ENCODE measurements around the gene KCNN3.

KCNN3 gene

GRCh38 chr1:154742606-154743005, 127.5 kb downstream of the KCNN3 start:
- TF ChIP-seq CTCF (IDR thresholded peaks at IDR 0.05; ENCODE audit: low read length) (no peak), EZH2 (optimal IDR thresholded peaks at IDR 0.05; ENCODE audit: low read depth, low read length) (no peak), EZH2phosphoT487 (IDR thresholded peaks at IDR 0.05; ENCODE audit: low read length) (no peak)
- Histone ChIP-seq H3K79me2 (ENCODE audit: low read length) (0 out of 2 replicates have a peak, but pooled peaks cover 8% of the 10 kb centered on the region), H2AFZ (ENCODE audit: low read length) (no peak overlapping the region), H3K4me1 (ENCODE audit: low read length) (peaks cover 31% of the 10 kb centered on the region), H3K9me3 (replicated peaks; ENCODE audit: insufficient read depth, low read length) (no peaks in the 10 kb centered on the region), H3F3A (ENCODE audit: insufficient read depth, low read length) (peaks cover 18% of the 10 kb centered on the region), H4K20me1 (ENCODE audit: insufficient read depth, low read length) (no peaks in the 10 kb centered on the region; the same call in 1 of the 2 replicates), H3K9me2 (replicated peaks; ENCODE audit: insufficient read depth, low read length) (no peaks in the 10 kb centered on the region), H3K27ac (ENCODE audit: low read length) (no peak overlapping the region), H3K27me3 (replicated peaks; ENCODE audit: insufficient read depth, low read length) (0 out of 2 replicates have a peak, but pooled peaks cover 5% of the 10 kb centered on the region), H3K9ac (ENCODE audit: low read length) (no peak overlapping the region), H3K4me3 (ENCODE audit: low read length) (no peak overlapping the region), H3K36me3 (replicated peaks; ENCODE audit: insufficient read depth, low read length) (no peaks in the 10 kb centered on the region), H3K4me2 (ENCODE audit: low read depth, low read length) (no peak overlapping the region)
- no peak for DNase-seq

GRCh38 chr1:154741741-154742495, 128.2 kb downstream of the KCNN3 start:
- H3K27me3 ChIP-seq (replicated peaks; ENCODE audit: insufficient read depth, low read length) = 0 out of 2 replicates have a peak, but pooled peaks cover 5% of the 10 kb centered on the region
- H3K27ac ChIP-seq (ENCODE audit: low read length) = no peak overlapping the region
- H3K4me2 ChIP-seq (ENCODE audit: low read depth, low read length) = no peak overlapping the region
- peaks cover 24% of the 10 kb centered on the region for H3K4me1 ChIP-seq (ENCODE audit: low read length)
- H3K36me3 ChIP-seq (replicated peaks; ENCODE audit: insufficient read depth, low read length) = no peaks in the 10 kb centered on the region
- no peaks in the 10 kb centered on the region for H3K9me3 ChIP-seq (replicated peaks; ENCODE audit: insufficient read depth, low read length)
- H3F3A ChIP-seq (ENCODE audit: insufficient read depth, low read length) = peaks cover 14% of the 10 kb centered on the region
- H2AFZ ChIP-seq (ENCODE audit: low read length) = no peak overlapping the region
- 0 out of 2 replicates have a peak, but pooled peaks cover 4% of the 10 kb centered on the region for H3K79me2 ChIP-seq (ENCODE audit: low read length)
- H3K4me3 ChIP-seq (ENCODE audit: low read length) = no peak overlapping the region
- no peak for DNase-seq
- TF ChIP-seq EZH2phosphoT487 (IDR thresholded peaks at IDR 0.05; ENCODE audit: low read length) = no peak
- no peak for TF ChIP-seq CTCF (IDR thresholded peaks at IDR 0.05; ENCODE audit: low read length)
- TF ChIP-seq EZH2 (optimal IDR thresholded peaks at IDR 0.05; ENCODE audit: low read depth, low read length) = no peak
- H3K9ac ChIP-seq (ENCODE audit: low read length) = no peak overlapping the region
- H3K9me2 ChIP-seq (replicated peaks; ENCODE audit: insufficient read depth, low read length) = no peaks in the 10 kb centered on the region
- H4K20me1 ChIP-seq (ENCODE audit: insufficient read depth, low read length) = no peaks in the 10 kb centered on the region; the same call in 1 of the 2 replicates

GRCh38 chr1:154741327-154741726, 128.8 kb downstream of the KCNN3 start:
- Histone ChIP-seq H3K4me1 (ENCODE audit: low read length) (peaks cover 18% of the 10 kb centered on the region), H3K27ac (ENCODE audit: low read length) (no peak overlapping the region), H3K4me2 (ENCODE audit: low read depth, low read length) (no peak overlapping the region), H3K4me3 (ENCODE audit: low read length) (no peak overlapping the region), H3K36me3 (replicated peaks; ENCODE audit: insufficient read depth, low read length) (no peaks in the 10 kb centered on the region), H3K79me2 (ENCODE audit: low read length) (no peaks in the 10 kb centered on the region), H3F3A (ENCODE audit: insufficient read depth, low read length) (peaks cover 14% of the 10 kb centered on the region), H2AFZ (ENCODE audit: low read length) (no peak overlapping the region), H3K9ac (ENCODE audit: low read length) (no peak overlapping the region), H3K9me2 (replicated peaks; ENCODE audit: insufficient read depth, low read length) (no peaks in the 10 kb centered on the region), H4K20me1 (ENCODE audit: insufficient read depth, low read length) (no peaks in the 10 kb centered on the region; the same call in 1 of the 2 replicates), H3K9me3 (replicated peaks; ENCODE audit: insufficient read depth, low read length) (no peaks in the 10 kb centered on the region), H3K27me3 (replicated peaks; ENCODE audit: insufficient read depth, low read length) (0 out of 2 replicates have a peak, but pooled peaks cover under 1% of the 10 kb centered on the region)
- no peak for DNase-seq
- TF ChIP-seq EZH2phosphoT487 (IDR thresholded peaks at IDR 0.05; ENCODE audit: low read length) = no peak
- TF ChIP-seq EZH2 (optimal IDR thresholded peaks at IDR 0.05; ENCODE audit: low read depth, low read length) = no peak
- TF ChIP-seq CTCF (IDR thresholded peaks at IDR 0.05; ENCODE audit: low read length) = no peak
